ENCODE measurements around the gene ADGRF4.

Gene ADGRF4, protein sequence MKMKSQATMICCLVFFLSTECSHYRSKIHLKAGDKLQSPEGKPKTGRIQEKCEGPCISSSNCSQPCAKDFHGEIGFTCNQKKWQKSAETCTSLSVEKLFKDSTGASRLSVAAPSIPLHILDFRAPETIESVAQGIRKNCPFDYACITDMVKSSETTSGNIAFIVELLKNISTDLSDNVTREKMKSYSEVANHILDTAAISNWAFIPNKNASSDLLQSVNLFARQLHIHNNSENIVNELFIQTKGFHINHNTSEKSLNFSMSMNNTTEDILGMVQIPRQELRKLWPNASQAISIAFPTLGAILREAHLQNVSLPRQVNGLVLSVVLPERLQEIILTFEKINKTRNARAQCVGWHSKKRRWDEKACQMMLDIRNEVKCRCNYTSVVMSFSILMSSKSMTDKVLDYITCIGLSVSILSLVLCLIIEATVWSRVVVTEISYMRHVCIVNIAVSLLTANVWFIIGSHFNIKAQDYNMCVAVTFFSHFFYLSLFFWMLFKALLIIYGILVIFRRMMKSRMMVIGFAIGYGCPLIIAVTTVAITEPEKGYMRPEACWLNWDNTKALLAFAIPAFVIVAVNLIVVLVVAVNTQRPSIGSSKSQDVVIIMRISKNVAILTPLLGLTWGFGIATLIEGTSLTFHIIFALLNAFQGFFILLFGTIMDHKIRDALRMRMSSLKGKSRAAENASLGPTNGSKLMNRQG

DNA sequence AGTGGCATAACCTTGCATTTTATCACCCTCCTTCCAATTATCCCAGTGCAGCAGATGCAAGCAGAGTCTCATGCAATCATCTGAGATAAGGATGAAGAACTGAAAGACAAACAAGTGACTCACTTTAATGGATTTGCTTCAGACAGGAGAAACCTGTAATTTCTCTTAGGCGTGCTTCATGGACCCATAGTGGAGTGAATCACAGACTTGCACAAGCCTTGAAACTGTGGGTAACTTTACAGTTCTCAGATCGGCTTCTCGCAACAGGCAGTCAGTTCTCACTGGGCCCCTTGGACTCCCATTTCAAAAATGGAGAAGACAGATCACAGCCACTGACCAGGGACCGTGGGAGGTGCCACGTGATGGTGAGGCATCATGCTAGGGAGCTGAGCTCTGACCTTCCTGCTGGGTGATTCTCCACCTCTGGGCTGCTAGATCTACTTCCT, at the start of gene ADGRF4:
Gene ADGRF4 (plus strand): TSS at position 239 of the 446 bp plus-strand sequence. CDS start 8,666 bp downstream, outside the sequence.
- DNase-seq (ENCODE audit: low spot score): no peak

DNA sequence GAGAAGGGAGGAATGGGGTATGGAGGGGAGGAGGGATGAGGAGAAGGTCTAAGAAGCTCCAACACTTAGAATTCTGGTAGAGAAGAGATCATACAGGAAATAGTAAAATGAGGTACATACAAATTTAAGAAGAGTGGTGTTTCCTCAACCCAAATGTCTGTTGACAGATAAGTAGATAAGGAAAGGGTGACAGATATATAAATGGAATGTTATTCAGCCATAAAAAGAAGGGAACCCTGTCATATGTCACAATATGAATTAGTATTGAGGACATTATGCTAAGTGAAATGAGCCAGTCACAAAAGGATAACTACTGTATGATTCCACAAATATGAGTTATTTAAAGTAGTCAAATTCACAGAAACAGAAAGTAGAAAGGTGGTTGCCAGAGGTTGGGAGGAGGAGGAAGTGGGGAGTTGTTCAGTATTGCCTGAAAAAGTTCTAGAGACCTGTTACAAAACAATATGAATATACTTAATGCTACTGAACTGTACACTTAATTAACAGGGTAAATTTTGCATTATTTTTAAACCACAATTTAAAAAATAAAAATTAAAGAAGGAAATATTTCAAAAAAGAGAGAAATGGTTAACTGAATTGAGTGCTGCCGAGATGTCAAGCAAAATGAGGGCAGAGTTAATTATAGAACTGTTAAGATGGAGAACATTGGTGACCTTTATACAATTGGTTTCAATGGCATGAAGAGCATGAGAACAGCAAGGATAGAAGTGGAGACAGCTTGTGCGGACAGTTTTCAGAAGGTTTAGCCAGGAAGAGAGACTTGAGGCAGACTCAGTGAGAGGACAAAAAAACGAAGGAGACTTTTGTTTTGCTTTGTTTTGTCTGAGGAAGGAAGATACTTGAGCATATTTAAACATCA, 47.6 kb upstream of the ADGRF4 start:
- DNase-seq (ENCODE audit: low spot score): no peak

DNA sequence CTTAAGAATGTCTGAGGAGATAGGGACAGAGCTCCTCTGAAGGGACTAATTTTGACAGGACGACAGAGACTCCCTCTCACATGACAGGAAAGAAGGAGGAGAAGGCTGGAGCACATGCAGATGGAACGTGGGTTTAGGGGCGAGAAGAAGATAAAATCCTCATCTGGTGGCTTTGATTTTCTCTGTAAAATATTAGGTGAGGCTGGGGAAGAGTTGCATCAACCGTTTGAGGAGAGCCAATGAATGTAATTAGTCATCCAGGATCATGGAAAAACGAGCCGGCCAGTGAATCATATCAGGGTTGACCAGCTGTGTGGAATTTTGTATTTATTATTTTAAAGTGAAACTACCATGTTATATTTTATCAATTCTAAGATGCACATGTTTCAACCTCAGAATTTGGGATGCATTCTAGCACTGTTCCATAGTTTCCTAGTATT, 46.9 kb upstream of the ADGRF4 start:
- peak; percentile 17 for DNase-seq (ENCODE audit: low spot score)

DNA sequence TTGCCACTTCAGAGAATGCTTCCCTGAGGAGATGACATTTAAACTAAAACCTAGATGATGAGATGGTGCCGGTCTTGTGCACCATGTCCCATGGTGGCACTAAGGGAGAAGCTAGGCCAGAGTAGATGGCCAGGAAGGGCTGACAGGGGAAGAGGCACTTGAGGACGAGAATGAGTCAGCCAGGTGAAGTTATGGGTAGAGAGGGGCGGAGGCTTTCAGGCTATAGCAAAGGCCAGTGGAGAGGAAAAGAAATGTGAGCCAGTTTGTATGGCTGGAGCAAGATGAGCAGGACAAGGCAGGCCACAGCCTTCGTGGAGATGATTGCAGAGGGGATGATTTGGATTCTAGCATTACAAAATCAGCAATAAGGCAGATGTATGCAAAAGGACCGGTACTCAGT, 44.7 kb upstream of the ADGRF4 start:
- DNase-seq (ENCODE audit: low spot score): no peak

DNA sequence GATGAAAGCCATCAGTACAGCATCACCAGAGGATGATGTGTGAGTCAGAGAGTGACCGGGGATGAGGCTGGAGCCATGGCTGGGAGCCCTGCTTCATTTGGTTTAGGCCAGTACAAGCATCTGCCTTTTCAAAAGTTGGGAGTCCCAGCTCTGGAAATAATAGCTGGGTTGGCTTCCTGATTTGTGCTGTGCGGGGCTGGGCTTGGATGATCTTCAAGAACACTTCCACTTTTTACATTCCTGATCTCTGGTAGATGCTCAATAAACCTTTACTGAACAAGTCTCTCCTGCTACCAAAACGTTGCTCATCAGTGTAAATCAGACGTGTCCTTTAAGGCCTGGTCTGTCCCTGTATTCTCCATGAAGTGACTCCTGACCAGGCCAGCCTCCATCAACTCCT, 44.1 kb upstream of the ADGRF4 start:
- DNase-seq (ENCODE audit: low spot score): no peak

DNA sequence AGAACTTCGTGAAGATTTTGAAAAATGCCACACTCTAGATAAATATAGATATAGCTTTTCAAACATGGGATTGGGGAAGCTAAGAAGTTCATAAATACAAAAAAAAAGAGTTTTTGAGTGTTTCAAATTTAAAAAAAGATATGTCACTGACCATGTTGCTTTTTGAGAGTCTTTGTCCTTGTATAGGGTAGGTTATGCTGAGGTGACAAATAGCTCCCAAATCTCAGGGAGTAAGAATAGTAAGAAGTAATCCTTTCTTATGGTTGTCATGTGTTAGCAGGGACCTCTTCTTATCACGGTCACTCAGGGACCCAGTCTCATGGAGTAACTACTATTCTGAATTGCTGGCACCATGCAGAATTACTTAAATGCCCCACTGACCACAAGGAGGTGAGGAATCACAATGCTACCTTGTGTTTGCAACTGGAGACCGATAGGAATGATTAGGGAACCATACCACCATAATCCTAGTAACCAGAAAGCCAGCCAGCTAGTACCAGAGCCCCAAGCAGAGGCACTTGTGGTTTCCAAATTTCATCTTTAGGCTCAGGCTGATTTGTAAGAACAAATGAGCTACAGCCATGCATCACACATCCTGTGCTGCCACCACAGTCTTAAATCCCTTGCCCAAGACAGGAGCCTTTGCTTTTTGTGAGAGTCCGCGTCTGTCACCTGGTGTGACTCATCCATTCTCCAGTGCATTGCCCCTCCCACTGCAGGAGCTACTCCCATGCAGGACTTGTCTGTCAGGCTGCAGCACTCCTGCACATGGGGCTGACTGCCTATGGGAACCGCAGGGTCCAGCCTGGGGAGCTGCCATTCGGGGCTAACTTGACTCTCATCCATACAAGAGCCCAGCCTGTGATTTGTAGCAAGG, 42.4 kb upstream of the ADGRF4 start:
- no peak for DNase-seq (ENCODE audit: low spot score)

DNA sequence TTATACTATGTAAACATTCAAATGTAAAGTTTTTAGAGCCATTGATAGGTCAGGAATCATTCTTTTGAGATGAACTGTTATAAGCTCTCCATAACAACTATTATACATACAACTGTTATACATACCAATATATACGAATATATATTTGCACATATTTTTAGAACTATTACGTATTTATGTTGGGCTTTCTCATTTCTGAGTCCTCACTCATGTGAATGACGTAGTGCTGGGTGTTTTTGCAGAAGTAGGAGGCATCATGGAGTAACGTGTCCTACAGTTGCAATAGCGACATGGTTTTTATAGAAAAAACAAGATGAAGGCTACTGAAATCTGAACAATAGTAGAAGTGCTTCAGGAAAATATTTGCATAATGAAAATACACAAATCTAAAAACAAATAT, 36.4 kb upstream of the ADGRF4 start:
- no peak for DNase-seq (ENCODE audit: low spot score)

DNA sequence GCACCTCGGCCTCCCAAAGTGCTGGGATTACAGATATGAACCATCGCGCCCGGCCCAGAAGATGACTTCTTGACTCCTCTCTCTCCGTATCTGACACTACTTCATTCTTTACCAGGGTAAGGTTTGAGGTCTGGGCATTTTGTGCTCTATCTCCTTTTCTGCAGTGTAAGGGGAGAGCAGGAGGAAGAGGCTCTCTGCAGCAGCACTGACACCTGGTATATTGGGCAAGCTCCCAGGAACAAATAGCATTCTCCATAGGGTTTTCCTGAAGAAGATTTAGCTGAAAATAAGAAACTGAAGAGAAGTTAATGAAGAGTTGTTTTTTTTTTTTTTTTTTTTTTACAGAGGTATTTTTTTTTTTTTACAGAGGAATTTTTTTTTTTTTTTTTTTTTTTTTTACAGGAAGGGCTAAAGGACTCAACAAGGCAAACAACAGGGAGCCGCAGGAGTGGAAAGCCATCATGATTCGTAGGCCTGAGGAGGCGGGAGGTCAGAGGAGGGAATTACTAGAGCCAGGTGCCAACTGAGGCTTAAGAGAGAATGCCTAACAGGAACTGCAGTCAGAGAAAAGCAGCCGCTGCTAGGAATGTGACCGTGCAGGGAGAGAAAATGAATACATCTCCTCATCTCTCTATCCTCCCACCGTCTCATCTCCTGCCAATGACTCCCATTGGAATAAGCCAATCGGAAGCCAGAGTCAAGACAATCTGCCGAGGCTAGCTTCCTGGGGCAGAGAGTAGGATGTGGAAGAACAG, 34.7 kb upstream of the ADGRF4 start:
- no peak for DNase-seq (ENCODE audit: low spot score)

DNA sequence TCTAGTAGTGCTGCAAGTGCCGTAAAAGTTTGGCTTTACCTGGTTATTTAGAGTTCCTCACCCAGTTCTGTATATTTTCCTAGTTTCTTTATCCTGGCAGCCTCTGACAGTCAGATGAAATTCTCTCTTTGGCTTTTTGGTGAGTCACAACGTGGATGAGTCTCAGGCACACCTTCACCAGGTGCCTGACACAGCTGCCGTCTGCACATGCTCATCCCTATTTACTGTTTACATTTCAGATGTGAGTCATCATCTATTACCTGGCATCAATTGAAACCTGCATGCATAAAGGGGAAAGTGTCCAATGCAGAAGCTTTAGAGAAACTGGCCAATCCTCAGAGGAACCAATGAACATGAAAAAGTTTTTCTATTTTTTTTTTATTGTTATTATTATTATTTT, 33.3 kb upstream of the ADGRF4 start:
- no peak for DNase-seq (ENCODE audit: low spot score)

DNA sequence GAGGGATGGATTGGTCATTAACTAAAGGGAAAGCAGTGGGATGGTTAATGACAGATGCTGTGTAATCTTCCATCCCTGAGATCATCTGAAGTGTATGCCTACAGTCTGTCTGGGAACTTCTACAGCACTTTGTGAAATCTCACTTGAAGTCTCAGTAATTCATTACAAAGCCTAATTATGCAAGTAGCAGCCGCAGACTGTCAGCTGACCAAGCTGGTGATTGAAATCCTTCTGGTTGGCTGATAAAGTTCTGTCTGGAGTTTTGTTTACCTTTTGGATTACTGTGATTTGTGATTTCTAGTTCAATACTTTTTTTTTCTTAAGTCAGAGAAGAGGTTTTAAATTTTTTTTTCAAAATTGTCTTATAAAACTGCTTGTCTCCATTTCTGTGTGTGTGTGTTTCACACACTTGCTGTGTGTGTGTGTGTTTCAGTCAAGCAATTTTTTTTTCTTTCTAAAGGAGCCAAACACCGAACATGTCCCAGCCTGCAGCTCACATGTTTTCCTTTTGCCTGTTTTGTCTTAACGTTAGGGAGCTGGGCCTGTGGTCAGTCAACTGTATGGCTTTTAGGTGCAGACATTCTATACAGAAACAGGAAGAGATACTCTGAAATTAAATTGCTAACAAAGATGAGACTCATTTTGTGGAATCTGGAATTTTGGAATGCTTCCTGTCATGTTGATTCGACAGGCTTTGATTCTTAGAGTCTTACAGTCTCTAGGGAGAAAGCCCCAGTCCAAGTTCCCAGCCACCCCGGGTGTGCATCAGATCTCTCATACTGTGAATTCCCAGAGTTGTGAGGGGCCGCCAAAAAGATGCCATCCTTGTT, 28.5 kb upstream of the ADGRF4 start:
- no peak for DNase-seq (ENCODE audit: low spot score)

DNA sequence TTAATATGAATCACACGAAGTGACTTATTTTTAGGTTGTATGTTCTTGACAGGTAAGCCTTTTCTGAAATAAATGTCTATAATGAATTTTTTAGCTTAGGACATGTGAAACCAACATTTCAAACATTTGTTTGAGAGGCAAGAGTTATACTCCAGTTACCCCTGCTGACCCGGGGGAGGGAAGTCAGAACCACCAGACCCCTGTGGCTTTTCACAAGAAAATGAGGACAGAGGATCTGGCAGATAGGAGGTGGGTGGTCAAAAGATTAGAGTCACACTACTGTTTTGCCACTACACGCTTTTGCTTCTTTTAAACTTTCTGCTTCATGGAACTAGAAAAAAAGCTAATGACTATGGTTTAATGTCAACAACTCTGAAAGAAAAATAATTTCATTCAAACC, 27.5 kb upstream of the ADGRF4 start:
- no peak for DNase-seq (ENCODE audit: low spot score)

DNA sequence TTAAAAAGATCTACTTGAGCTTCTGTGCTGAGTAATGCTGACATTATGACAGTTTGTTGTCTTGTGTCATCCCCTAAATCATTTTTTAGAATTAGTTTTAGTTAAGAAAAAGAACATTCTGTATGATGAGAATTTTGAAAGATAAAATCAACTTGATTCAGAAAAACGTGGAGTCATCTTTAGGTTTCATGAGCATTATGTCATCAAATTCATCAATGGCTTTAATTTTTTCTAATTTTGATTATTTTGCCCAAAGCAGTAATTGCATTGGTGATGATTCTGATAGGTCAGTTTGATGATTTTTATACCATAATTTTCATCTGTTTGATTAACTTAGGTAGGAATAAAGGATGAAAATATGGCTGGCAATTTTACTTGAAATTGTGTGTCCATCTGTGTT, 26.6 kb upstream of the ADGRF4 start:
- DNase-seq (ENCODE audit: low spot score): no peak

DNA sequence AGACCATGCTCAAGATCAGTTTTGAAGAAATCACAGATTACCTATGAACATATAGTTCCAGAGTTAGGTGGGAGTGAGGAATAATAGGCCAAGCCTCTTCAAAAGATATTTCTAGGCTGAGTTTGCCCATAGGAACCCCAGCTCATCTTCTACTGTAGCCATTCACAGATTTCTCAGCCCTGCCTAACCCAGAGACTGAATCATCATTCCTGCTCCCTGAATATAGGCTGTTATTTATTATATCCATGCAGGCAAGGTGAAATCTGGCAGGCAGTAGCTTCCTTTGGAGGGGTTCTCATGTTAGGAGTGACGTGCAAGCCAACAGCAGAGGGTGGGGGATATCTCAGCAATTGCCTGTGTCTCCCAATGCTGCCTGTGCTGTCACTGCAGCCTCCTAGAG, 25.6 kb upstream of the ADGRF4 start:
- no peak for DNase-seq (ENCODE audit: low spot score)

DNA sequence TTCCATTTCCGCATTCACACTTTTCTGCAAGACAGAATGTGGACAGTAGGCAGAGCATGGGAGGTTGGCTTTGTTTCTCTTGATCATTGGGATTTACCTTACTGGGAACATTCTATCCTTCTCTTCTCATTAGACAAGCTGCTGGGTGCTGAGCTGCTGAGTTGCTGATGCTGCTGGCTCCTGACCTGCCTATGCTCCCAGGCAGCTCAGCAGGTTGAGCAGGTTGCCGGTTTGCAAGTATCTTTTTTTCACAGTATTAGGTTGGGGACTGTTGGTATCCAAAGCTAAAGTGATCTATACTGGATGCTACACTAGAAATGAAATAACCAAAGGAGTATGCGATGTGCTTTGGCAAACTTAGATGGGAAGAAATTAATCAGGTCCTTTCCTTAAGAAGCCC, 23.7 kb upstream of the ADGRF4 start:
- no peak for DNase-seq (ENCODE audit: low spot score)

DNA sequence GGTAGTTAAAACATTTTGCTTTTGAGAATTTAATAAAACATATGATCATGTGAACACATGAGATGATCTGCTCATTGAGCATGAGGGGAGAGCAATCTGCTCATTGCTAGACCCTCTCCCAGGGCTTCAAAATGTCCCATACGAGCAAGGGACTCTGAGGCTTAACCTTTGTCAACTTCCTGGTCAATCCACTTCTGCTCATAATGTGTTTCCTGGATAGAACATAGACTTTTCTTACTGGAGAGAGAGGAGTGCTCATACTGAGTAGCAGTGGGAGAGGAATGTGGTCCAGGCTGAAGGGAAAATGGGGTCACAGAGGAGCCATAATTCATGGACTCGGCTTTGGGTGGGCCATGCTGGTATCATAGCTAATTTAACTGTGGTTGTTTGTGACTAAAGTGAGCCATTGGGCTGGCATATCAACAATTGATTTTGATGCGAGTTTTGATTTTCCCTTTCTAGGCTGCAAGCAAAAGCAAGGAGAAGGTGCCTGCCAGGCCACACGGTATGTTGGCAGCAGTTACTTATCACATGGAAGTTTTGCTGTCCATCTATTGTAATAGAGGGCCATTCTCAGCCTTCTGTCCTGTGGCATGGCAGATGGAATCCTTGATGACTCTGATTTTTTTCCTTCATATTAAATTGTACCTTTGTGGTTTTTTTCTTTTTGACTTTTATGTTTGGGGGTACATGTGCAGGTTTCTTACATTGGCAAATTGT, 20.8 kb upstream of the ADGRF4 start:
- DNase-seq (ENCODE audit: low spot score): no peak

DNA sequence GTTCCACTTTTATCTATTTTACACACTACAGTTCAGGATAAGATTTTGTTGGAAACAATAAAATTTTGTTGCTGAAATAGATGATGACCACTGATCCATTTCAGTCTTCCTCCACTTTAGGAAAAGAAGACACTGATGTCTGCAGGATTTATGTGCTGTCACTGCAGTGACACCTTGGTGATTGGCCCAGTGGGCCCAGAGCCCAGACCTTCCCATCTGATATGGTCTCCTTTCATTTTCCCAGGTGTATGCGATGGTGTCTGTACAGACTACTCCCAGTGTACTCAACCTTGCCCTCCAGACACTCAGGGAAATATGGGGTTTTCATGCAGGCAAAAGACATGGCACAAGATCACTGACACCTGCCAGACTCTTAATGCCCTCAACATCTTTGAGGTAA, 19.6 kb upstream of the ADGRF4 start:
- DNase-seq (ENCODE audit: low spot score): no peak

DNA sequence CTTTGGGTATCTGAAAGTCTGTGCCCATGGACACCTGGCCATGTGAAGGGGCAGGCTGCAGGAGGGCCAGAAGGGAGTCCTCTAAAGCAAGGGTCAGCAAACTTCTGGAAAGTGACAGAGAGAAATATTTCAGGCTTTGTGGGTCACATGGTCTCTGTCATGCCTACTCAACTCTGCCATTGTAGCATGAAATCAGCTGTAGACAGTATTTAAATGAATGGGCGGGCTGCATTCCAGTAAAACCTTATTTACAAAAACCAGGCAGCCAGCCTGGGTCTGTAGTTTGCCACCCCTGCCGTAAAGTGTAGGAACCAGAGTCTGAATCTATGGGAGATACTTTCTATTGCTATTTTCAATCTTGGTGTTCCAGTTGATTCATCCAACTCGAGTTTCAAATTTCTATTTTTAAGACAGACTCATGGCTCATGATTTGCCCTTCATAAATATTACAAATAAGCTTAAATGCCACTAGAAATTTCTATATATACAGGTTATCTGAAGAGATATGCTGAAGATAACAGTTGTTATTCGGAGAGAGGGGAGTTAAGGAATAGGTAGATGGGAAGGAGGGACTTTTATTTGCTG, 19.0 kb upstream of the ADGRF4 start:
- no peak for DNase-seq (ENCODE audit: low spot score)

DNA sequence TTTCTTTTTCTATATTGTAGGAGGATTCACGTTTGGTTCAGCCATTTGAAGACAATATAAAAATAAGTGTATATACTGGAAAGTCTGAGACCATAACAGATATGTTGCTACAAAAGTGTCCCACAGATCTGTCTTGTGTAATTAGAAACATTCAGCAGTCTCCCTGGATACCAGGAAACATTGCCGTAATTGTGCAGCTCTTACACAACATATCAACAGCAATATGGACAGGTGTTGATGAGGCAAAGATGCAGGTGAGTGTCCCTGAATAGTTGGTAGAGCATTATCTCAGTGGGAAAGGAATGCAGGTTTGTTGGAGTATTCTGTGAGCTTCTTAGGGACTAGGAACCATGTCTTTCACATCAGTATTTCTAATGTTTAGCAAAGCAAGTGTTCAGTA, 18.3 kb upstream of the ADGRF4 start:
- DNase-seq (ENCODE audit: low spot score): no peak

DNA sequence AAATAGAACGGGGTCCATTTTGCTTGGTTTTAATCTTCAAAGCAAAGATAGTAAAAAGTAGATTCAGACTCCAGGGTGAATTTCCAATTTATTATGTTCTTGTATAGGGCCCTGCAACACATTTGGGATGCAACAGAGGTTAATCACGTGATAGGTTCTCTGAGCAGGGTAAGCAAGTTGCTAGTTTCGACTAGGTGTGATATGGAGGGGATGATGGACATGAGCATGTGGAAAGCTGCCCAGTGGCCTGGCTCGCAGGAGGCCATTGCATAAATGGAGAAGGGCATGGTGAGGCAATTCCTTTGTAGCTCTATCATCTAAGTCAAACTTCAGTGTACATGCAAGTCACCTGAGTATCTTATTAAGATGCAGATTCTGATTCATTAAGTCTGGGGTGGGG, 17.7 kb upstream of the ADGRF4 start:
- DNase-seq (ENCODE audit: low spot score): no peak

Measured in hepatic stellate cell (primary cell).